Subcutaneous adipose tissue (tissue), 4 donors: ENCODE measurements around the gene SHROOM3. TPM values are rescaled to one million over a fixed set of nuclear protein-coding genes. Genes with fewer than 3 reads are reported as not detected.

Experiments used
- total RNA-seq, 4 donors: library from RNA; depleted of rRNA; stranded (reverse); fragments of >200 nt; gene quantifications; one replicate each; pipeline ENCODE4 v1.1.0, GENCODE V29; 2016
- TF ChIP-seq, protein P1 (sequence below): fragments of 450-650 bp; IDR thresholded peaks from one replicate; pipeline ENCODE4 v1.5.1; 2016; ENCODE audit warnings: low read depth, mild to moderate bottlenecking, control low read depth, antibody characterized with exemption, moderate library complexity

SHROOM3 gene
- total RNA-seq, 4 donors from 2014 or later: 0.22 to 0.38 (median 0.33) TPM; not detected in 1

DNA sequence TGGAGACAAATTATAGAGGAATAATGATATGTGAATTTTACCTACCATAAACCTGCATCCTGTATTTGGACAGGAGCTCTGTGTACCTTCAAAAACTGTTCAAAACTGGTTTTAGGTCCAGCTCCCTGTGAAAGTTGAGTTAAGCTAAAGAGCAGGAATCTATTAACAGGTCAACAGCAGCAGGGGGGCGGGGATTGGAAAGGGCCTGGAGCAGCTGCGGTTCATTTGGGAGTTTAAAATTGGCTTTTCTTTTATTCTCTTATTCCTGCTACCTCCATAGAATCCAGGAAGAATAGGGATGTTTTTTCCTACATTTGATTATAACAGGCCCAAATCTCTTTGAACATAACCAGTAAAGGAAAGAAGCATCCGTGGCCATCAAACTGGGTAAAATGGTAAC is 23.8 kb downstream of the SHROOM3 start:
- TF ChIP-seq, protein P1, sequence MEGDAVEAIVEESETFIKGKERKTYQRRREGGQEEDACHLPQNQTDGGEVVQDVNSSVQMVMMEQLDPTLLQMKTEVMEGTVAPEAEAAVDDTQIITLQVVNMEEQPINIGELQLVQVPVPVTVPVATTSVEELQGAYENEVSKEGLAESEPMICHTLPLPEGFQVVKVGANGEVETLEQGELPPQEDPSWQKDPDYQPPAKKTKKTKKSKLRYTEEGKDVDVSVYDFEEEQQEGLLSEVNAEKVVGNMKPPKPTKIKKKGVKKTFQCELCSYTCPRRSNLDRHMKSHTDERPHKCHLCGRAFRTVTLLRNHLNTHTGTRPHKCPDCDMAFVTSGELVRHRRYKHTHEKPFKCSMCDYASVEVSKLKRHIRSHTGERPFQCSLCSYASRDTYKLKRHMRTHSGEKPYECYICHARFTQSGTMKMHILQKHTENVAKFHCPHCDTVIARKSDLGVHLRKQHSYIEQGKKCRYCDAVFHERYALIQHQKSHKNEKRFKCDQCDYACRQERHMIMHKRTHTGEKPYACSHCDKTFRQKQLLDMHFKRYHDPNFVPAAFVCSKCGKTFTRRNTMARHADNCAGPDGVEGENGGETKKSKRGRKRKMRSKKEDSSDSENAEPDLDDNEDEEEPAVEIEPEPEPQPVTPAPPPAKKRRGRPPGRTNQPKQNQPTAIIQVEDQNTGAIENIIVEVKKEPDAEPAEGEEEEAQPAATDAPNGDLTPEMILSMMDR: no peak

DNA sequence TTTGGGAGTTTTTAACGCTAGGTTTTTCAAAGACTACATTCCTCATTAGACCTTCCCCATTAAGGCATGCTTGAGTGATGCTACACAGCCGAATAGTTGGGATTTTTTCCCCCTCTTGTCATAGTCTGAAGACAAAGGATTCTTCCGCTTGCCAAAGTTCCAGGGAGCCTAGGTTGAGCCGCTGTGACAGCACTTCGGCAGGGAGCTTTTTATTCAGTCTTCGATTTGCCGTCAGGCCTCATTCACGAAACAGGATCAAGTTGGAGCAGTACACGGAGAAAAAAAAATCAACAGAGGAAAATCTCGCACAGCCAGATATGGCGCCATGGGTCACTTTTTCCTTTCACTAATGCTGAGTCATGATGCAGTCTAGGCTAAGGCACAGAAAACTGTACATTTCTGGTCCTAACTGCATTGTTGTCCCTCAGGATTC is 24.3 kb downstream of the SHROOM3 start:
- TF ChIP-seq, protein P1: no peak

DNA sequence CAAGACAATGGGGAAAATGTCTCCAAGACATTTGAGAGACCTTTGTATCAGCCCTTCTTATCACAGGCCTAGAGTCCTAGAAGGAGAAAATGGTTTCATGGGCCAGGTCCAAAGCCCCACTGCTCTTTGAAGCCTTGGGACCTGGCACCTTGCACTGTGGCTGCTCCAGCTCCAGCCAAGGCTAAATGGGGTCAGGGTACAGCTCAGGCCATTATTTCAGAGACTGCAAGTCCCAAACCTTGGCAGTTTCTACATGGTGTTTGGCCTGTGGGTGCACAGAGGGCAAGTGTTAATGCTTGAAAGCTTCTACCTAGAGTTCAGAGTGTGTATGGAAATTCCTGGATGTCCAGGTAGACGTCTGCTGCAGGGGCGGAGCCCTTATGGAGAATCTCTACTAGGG is 28.5 kb downstream of the SHROOM3 start:
- TF ChIP-seq, protein P1: no peak

DNA sequence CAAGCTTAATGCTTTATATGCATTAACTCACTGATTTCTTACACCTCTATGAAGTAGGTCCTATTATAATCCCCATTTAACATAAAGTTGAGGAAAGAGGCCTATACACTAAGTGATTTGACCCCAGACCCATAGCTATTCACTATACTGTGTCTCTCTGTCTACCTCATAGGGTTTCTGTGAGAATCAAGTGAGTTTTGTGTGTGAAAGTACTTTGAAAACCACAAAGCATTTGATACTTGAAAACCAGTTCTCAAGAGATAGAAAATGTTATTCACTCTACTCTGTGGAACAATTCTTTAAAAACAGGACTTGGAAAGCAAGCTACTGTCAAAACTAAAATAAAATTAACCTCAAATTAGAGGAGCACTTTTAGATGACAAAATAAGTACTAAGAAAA is 35.0 kb downstream of the SHROOM3 start:
- TF ChIP-seq, protein P1: no peak

DNA sequence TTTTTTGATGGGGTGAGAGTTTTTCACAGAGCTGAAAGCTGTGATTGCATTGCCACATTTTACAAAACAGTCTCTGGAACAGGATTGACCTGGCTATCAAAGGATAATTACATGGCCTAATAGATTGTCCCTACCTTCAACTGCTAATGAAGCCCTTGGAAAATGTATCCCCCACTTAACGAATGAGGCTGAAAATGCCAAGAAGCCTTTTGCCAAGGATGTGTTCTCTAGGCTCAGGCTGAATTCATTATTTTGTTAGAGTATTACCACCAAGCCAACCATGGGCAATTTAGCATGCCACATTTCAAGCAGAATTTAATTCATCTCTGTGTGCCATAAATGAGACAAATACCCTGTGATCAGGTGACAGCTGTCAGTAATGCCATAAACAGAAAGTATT is 35.5 kb downstream of the SHROOM3 start:
- TF ChIP-seq, protein P1: no peak

DNA sequence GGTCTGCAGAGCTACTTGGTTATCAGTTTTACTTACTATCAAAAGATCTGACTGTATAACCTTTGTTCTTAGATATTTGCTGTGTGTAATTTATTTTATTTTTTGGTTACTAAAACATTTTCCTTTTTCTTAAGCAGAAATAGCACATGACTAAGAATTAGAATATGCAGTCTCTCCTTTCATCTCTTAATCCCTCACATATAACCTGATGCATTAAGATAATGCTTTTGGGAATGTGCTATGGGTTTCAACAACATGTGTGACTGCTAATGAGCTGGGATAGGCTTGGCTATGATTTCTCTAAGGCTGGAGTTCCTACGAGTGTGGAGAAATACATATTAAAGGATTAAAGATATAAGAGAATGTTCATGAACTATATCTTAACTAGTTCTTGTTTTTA is 41.5 kb downstream of the SHROOM3 start:
- TF ChIP-seq, protein P1: no peak

DNA sequence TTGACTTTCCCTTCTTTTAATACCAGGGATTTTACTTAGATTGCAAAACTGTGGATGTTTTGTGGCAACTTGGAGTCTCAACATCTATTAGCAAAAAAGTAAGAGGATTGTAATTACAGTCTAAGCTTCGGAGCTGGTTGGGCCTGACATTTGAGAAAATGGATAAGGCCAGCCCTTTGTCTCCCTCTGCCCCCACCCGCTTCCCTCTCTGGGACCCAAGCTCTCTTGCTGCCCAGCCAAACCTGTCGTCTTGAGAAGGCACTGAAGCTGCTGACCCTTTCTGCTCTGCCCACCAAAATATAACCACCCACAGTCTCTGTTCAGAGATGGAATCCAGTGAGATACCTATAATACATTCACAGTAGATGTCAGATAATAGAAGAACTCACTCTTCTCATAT is 49.6 kb downstream of the SHROOM3 start:
- TF ChIP-seq, protein P1: no peak
